HL-60 (cell line): Measurements from ENCODE around the gene APOM.

ENCODE experiments used
- DNase-seq, 2 experiments: peaks; one replicate each; pipeline ENCODE4 v3.0.0-alpha.2; 2010 to 2020; ENCODE audit warnings: low read depth in 1 of 2, low spot score in 1 of 2
- H3K27ac ChIP-seq: fragments of 250-450 bp; sonication (Bioruptor Pico); replicated peaks from 2 replicates; pipeline ENCODE4 v1.5.1; 2020; ENCODE audit warnings: mild to moderate bottlenecking, moderate library complexity
- H3K27me3 ChIP-seq: fragments of 250-450 bp; sonication (Bioruptor Pico); 2 replicates; pipeline ENCODE4 v1.5.1; 2021; ENCODE audit warnings: mild to moderate bottlenecking, moderate library complexity; ENCODE audit not compliant: insufficient read depth, poor library complexity, severe bottlenecking
- H3K4me3 ChIP-seq: replicated peaks from 2 replicates; pipeline ENCODE4 v1.5.1; 2011; ENCODE audit warnings: mild to moderate bottlenecking, control low read depth, low read length; ENCODE audit not compliant: insufficient read depth
- GABPA ChIP-seq: IDR thresholded peaks from 2 replicates; pipeline ENCODE4 v1.6.1; 2012; ENCODE audit warnings: low read depth
- POLR2AphosphoS5 ChIP-seq: IDR thresholded peaks from 2 replicates; pipeline ENCODE4 v1.6.1; 2012; ENCODE audit warnings: low read depth
- SPI1 ChIP-seq: IDR thresholded peaks from 2 replicates; pipeline ENCODE4 v1.6.1; 2012; ENCODE audit warnings: low read depth, mild to moderate bottlenecking, borderline replicate concordance
- TF ChIP-seq, protein P1 (sequence below): IDR thresholded peaks from one replicate; pipeline ENCODE4 v1.5.1; 2011; ENCODE audit warnings: low read length, control low read depth, inconsistent platforms; ENCODE audit not compliant: insufficient read depth
- TF ChIP-seq, protein P2 (sequence below): IDR thresholded peaks from 2 replicates; pipeline ENCODE4 v1.6.1; 2012; ENCODE audit warnings: low read depth; ENCODE audit not compliant: insufficient replicate concordance

APOM gene

DNA sequence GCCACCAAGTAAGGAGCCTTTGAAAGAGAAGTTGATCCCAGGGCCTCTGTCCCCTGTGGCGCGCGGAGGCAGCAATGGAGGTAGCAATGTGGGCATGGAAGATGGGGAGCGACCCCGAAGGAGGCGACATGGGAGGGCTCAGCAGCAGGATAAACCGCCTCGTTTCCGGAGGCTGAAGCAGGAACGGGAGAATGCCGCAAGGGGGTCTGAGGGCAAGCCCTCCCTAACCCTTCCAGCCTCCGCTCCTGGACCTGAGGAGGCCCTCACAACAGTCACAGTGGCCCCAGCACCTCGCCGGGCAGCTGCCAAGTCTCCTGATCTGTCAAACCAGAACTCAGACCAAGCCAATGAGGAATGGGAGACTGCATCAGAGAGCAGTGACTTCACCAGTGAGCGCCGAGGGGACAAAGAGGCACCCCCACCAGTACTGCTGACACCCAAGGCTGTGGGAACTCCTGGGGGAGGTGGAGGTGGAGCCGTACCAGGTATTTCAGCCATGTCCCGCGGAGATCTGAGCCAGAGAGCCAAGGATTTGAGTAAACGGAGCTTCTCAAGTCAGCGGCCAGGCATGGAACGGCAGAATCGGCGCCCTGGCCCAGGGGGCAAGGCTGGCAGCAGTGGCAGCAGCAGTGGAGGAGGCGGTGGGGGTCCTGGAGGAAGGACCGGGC is 23.3 kb upstream of the APOM start:
- TF ChIP-seq, protein P1, sequence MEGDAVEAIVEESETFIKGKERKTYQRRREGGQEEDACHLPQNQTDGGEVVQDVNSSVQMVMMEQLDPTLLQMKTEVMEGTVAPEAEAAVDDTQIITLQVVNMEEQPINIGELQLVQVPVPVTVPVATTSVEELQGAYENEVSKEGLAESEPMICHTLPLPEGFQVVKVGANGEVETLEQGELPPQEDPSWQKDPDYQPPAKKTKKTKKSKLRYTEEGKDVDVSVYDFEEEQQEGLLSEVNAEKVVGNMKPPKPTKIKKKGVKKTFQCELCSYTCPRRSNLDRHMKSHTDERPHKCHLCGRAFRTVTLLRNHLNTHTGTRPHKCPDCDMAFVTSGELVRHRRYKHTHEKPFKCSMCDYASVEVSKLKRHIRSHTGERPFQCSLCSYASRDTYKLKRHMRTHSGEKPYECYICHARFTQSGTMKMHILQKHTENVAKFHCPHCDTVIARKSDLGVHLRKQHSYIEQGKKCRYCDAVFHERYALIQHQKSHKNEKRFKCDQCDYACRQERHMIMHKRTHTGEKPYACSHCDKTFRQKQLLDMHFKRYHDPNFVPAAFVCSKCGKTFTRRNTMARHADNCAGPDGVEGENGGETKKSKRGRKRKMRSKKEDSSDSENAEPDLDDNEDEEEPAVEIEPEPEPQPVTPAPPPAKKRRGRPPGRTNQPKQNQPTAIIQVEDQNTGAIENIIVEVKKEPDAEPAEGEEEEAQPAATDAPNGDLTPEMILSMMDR: no peak
- TF ChIP-seq, protein P2, sequence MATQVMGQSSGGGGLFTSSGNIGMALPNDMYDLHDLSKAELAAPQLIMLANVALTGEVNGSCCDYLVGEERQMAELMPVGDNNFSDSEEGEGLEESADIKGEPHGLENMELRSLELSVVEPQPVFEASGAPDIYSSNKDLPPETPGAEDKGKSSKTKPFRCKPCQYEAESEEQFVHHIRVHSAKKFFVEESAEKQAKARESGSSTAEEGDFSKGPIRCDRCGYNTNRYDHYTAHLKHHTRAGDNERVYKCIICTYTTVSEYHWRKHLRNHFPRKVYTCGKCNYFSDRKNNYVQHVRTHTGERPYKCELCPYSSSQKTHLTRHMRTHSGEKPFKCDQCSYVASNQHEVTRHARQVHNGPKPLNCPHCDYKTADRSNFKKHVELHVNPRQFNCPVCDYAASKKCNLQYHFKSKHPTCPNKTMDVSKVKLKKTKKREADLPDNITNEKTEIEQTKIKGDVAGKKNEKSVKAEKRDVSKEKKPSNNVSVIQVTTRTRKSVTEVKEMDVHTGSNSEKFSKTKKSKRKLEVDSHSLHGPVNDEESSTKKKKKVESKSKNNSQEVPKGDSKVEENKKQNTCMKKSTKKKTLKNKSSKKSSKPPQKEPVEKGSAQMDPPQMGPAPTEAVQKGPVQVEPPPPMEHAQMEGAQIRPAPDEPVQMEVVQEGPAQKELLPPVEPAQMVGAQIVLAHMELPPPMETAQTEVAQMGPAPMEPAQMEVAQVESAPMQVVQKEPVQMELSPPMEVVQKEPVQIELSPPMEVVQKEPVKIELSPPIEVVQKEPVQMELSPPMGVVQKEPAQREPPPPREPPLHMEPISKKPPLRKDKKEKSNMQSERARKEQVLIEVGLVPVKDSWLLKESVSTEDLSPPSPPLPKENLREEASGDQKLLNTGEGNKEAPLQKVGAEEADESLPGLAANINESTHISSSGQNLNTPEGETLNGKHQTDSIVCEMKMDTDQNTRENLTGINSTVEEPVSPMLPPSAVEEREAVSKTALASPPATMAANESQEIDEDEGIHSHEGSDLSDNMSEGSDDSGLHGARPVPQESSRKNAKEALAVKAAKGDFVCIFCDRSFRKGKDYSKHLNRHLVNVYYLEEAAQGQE: peak; percentile 3
- TF ChIP-seq POLR2AphosphoS5: peak; percentile 40; the same call in 1 of the 2 replicates
- no peaks in the 10 kb centered on the region for H3K27me3 ChIP-seq
- H3K4me3 ChIP-seq: no peak overlapping the region
- DNase-seq: no peak
- H3K27ac ChIP-seq: no peak overlapping the region; the same call in 1 of the 2 replicates

DNA sequence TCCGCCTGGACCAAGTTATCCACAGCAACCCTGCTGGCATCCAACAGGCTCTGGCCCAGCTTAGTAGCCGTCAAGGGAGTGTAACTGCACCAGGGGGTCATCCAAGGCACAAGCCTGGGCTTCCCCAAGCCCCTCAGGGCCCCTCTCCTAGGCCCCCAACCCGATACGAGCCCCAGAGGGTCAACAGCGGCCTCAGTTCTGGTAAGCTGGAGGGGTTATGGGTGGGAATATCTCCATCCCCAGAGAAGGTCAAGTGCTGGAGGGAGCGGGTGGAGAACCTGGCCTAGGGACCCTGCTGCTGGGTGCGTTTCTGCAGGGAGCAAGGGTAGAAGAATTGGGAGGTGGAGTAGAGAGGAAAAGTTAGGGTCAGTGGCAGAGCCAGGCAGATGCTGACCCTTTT is 22.2 kb upstream of the APOM start:
- Histone ChIP-seq H3K27ac (no peak overlapping the region), H3K4me3 (no peak overlapping the region), H3K27me3 (no peaks in the 10 kb centered on the region)
- DNase-seq: no peak
- no peak; the same call in 1 of the 2 replicates for TF ChIP-seq POLR2AphosphoS5

DNA sequence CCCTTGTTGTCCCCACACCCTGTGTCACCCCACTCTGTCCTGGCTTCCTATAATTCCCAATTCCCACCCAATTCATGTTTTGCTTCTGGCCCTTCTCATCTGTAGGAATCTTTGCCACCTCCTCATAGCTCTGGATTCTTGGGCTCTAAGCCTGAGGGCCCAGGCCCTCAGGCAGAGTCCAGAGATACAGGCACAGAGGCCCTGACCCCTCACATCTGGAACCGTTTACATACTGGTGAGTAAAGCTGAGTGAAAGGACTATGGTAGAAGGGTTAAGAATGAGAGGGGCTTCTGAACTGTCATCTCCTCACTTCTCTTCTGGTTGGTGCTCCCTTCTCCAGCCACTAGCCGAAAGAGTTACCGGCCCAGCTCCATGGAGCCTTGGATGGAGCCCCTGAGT is 21.6 kb upstream of the APOM start:
- no peak for DNase-seq
- Histone ChIP-seq H3K27me3 (no peaks in the 10 kb centered on the region), H3K27ac (no peak overlapping the region), H3K4me3 (no peak overlapping the region)
- no peak for TF ChIP-seq GABPA
- TF ChIP-seq, protein P1: no peak
- no peak for TF ChIP-seq POLR2AphosphoS5
- no peak for TF ChIP-seq SPI1
- TF ChIP-seq, protein P2: no peak

DNA sequence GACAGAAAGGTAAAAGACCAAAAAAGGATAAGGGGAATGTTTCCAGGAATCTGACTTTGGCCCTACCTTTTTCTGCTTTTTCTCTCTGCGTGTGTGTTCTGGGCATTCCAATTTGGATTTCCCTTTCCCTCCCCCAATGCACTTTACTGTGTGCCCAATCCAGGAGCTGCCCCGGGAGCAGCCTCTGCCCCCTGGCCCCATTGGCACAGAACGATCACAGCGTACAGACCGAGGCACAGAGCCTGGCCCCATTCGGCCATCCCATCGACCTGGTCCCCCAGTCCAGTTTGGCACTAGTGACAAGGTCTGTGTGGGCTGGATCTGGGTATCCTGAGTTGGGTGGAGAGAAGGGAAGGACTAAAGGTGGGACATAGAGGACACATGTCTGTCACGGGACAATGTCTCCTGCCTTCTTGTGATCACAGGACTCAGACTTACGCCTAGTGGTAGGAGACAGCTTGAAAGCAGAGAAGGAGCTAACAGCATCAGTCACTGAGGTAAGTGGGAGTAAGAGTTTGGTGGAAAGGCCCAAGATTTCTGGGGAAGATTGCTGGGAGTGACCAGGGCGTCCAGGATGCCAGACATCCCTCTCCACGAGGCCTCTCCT is 20.6 kb upstream of the APOM start:
- no peak overlapping the region for H3K4me3 ChIP-seq
- no peaks in the 10 kb centered on the region for H3K27me3 ChIP-seq
- TF ChIP-seq, protein P1: no peak
- TF ChIP-seq, protein P2: no peak
- no peak for TF ChIP-seq GABPA
- TF ChIP-seq SPI1: no peak
- no peak for TF ChIP-seq POLR2AphosphoS5
- no peak for DNase-seq
- H3K27ac ChIP-seq: no peak overlapping the region
